ENCODE measurements around the gene TMEM117. TPM values are rescaled to one million over a fixed set of nuclear protein-coding genes. Genes with fewer than 3 reads are reported as not detected.

TMEM117 gene
- total and polyA plus RNA-seq, 11 donors = 3.7 to 13.5 (median 7.3) TPM

- intact Hi-C loops (cut with DNase I) = no loop called here
- no peak for TF ChIP-seq POLR2A (IDR thresholded peaks at IDR 0.05)
- peak in 5 of 12 donors; percentile 6 to 37 (median 26) for TF ChIP-seq CTCF (IDR thresholded peaks at IDR 0.05)
- no peaks in the 10 kb centered on the region for H3K27me3 ChIP-seq
- H3K27ac ChIP-seq = no peak overlapping the region
- no peak overlapping the region for H3K4me3 ChIP-seq
- no peaks in the 10 kb centered on the region for H3K9me3 ChIP-seq
- peaks cover 0 to 11% (median 0%) of the 10 kb centered on the region in 12 donors for H3K4me1 ChIP-seq
- no peaks in the 10 kb centered on the region for H3K36me3 ChIP-seq
- 75 to 82% (median 80%) methylated on average over 3 of the region's 3 CpGs for WGBS, 4 donors
- peak in 3 of 4 donors; percentile 19 to 51 (median 44) for ATAC-seq
- no peak for DNase-seq
Observed at GRCh38 chr12:43914923-43915468, 79.1 kb downstream of the TMEM117 start.

DNA sequence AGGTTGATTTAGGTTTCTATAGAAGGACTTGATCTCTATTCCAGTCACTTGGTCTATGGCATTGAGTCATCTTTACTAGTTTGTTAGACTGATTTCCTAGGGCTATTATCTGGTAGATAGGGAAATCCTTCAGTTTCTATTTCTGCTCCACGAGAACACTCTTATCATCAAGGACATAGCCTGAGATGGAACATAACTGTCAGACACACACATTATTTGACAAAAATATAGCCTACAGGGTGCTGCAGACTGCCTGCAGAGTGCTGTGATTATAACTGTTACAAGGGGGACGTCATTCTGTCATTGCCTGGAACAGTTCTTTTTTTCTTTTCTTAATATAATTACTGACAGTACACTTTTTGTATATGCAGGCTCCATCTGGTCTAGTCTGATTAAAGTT is 82.0 kb downstream of the TMEM117 start:
- H3K4me1 ChIP-seq = peaks cover 0 to 11% (median 0%) of the 10 kb centered on the region in 12 donors
- no peak overlapping the region for H3K4me3 ChIP-seq
- DNase-seq (no peak), ATAC-seq (peak; percentile 74 to 96 (median 92))
- TF ChIP-seq CTCF (IDR thresholded peaks at IDR 0.05) (no peak), POLR2A (IDR thresholded peaks at IDR 0.05) (no peak)
- peak overlapping the region in 11 of 12 donors; percentile 15 to 78 (median 42) for H3K27ac ChIP-seq
- intact Hi-C loops (cut with DNase I) = no loop called here
- WGBS, 4 donors = 27 to 33% (median 28%) methylated on average over 2 of the region's 2 CpGs
- no peaks in the 10 kb centered on the region for H3K9me3 ChIP-seq
- H3K27me3 ChIP-seq = no peaks in the 10 kb centered on the region
- no peaks in the 10 kb centered on the region for H3K36me3 ChIP-seq

DNA sequence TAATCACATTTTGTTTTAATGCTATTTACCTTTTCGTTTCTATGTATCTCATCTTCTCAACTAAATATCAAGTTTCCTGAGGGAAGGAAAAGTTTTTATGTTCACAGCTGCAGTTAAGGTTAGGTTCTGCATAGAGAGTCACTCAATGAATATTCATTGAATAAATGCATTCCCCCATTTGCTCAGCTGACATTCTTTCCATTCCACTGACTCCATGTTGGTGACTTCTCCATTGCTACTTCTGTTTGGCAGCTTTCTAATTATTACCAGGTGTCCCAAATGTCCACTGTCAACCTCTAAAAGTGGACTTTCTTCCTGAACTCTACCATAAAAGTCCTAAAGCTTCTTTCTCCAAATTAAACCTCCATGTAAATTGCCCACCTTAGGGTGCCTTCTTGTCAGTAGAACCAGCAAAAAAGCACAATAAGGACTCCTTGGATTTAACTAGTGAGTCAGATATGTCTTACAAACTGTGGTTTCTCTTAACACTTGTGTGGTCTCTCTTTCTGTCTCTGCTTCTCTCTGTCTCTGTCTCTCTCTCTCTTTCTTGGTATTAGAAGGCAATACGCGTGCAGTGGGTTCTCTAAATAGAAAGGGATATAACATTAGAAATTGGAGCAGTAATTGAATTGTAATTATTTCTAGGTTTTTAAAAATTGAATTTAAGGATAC is 85.9 kb downstream of the TMEM117 start:
- Histone ChIP-seq H3K27me3 (no peaks in the 10 kb centered on the region), H3K4me3 (no peak overlapping the region), H3K36me3 (no peaks in the 10 kb centered on the region), H3K4me1 (peaks cover 0 to 10% (median 0%) of the 10 kb centered on the region in 12 donors), H3K9me3 (peaks cover 0 to 3% (median 0%) of the 10 kb centered on the region in 12 donors), H3K27ac (no peak overlapping the region)
- TF ChIP-seq POLR2A (IDR thresholded peaks at IDR 0.05) (no peak), CTCF (IDR thresholded peaks at IDR 0.05) (no peak)
- no peak for DNase-seq
- WGBS, 4 donors = 91 to 94% (median 93%) methylated on average over 3 of the region's 3 CpGs
- no peak for ATAC-seq
- intact Hi-C loops (cut with DNase I) = no loop called here

GRCh38 chr12:43930032-43930431 is 94.2 kb downstream of the TMEM117 start:
- H3K36me3 ChIP-seq = no peaks in the 10 kb centered on the region
- intact Hi-C loops (cut with DNase I) = no loop called here
- H3K4me3 ChIP-seq = no peak overlapping the region
- H3K9me3 ChIP-seq = peaks cover 0 to 29% (median 10%) of the 10 kb centered on the region in 12 donors
- no peaks in the 10 kb centered on the region for H3K4me1 ChIP-seq
- WGBS, 4 donors = 57 to 70% (median 62%) methylated on average over 1 of the region's 1 CpG
- DNase-seq (no peak), ATAC-seq (no peak)
- TF ChIP-seq POLR2A (IDR thresholded peaks at IDR 0.05) (no peak), CTCF (IDR thresholded peaks at IDR 0.05) (no peak)
- H3K27me3 ChIP-seq = no peaks in the 10 kb centered on the region
- H3K27ac ChIP-seq = no peak overlapping the region
